HG03460 (cell line): ENCODE measurements around the gene ASB13.
"Not testable (repeated sequence)": the region's sequence is repeated elsewhere in the genome, so short reads cannot be mapped to it uniquely, and the experiment has no call there.

Experiments used
- ATAC-seq: cut with Tn5 transposase; IDR thresholded peaks from one replicate; pipeline ENCODE4 v1.9.1; 2021; ENCODE audit not compliant: unreplicated experiment

ASB13 gene

DNA sequence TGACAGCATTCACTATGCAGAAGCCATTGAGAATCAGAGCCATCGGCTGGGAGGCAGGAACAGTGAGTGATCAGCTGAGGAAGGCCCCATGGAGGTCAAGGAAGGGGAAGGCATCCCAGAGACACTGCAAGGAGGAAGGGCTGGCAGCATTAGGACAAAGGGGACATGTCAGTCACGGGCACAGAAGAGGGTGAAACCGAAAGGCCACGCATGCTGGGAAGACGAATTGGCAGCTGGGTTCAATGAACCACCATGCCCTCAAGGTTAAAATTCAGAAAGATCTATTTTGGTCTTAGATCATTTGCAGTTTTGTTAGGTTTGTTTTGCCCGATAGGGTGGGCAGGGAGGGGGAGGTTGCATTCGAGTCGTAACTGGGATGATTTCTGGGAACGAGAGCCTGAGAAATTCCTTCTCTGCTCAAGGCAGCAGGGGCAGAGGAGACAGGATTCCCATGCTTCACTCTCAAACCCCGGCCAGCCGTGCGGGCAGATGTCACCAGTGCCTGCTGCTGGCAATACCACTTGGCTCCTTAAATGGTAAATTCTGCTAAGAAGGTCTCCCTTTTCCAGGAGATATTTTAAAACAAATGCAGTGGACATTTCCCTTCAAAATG, 57.7 kb downstream of the ASB13 start:
- no peak for ATAC-seq

- no peak for ATAC-seq
Measured at GRCh38 chr10:5607594-5607993, 58.8 kb downstream of the ASB13 start.

- ATAC-seq: no peak
Measured at GRCh38 chr10:5606864-5607263, 59.5 kb downstream of the ASB13 start.

- no peak for ATAC-seq
Measured at GRCh38 chr10:5606321-5606720, 60.1 kb downstream of the ASB13 start.

- ATAC-seq: no peak
Measured at GRCh38 chr10:5604961-5605360, 61.4 kb downstream of the ASB13 start.

- no peak for ATAC-seq
Measured at GRCh38 chr10:5604236-5604925, 62.0 kb downstream of the ASB13 start.

DNA sequence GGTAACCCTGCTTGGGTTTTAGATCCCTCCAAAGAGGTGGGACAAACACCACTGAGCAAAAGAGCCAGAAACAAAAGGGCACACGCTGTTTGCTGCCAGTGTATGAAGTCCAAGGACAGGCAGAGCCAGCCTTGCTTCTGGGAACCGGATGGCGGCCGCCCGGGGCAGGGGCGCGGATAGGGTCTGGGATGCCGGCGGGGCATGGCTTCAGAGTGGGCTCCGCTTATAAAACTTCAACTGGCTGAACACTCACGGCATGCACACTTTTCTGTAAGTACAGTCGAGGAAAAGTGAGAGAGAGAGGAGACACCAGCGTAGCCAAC, 62.6 kb downstream of the ASB13 start:
- no peak for ATAC-seq

- ATAC-seq: no peak
Measured at GRCh38 chr10:5603091-5603847, 63.1 kb downstream of the ASB13 start.

GRCh38 chr10:5601826-5602495, 64.4 kb downstream of the ASB13 start:
- no peak for ATAC-seq

GRCh38 chr10:5600908-5601307, 65.5 kb downstream of the ASB13 start:
- ATAC-seq: no peak

DNA sequence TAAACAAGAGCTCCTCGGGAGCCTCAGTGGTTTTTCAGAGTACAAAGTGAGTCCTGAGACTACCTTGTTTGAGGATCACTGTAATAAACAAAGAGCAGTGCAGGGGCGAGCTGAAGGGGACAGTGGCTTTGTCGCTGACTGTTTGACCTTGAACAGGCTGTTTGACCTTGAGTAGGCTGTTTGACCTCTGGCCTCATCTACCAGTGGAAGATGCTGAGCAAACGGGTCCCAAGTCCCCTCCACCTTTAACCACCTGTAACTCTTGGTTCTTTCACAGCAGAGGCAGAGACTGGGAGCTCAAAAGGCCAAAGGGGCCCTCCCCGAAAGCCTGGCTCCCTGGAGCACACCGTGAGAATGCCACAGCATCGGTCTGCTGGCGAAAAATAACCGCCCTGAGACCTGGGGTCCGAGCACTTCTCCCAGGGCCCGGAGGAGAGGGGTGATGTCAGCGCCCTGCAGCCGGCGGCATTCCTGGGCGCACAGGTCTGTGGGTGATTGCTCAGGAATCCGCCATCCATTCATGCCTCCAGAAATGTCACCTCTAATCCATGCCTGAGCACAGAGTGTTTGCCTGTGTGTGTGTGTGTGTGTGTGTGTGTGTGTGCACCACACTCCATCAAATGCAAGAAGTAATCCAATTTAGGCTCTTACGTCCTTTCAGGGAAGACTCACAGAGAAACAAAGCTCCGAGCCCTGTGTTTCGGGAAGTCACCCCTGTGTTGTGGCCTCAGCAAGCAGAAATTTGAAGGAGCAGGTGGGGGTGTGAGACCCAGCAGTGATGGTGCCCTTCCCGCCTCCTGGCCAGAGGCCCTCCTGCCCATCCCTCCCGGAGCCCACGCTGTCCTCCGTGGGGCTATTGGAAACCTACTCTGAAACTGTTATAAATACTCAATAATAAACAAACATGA, 66.5 kb downstream of the ASB13 start:
- no peak for ATAC-seq

DNA sequence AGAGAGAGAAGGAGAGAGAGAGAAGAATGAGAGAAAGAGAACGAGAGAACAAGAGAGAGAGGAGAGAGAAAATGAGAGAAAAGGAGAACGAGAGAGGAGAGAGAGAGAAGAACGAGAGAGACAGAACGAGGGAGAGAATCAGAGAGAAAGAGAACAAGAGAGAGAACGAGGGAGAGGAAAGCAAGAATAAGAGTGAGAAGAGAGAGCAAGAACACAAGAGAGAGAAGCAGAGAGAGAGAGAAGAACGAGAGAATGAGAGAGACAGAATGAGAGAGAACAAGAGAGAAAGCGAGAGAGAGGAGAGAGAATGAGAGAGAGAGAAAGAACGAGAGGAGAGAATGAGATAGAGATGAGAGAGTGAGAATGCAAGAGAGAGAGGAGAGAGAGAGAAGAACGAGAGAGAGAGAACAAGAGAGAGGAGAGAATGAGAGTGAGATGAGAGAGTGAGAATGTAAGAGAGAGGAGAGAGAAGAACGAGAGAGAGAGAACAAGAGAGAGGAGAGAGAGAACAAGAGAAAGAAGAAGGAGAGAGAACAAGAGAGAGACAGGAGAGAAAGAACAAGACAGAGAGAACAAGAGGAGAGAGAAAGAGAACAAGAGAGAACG, 68.2 kb downstream of the ASB13 start:
- no peak for ATAC-seq

GRCh38 chr10:5596611-5597341, 69.6 kb downstream of the ASB13 start:
- no peak for ATAC-seq

GRCh38 chr10:5595994-5596471, 70.4 kb downstream of the ASB13 start:
- ATAC-seq: no peak

GRCh38 chr10:5595591-5595990, 70.8 kb downstream of the ASB13 start:
- no peak for ATAC-seq

DNA sequence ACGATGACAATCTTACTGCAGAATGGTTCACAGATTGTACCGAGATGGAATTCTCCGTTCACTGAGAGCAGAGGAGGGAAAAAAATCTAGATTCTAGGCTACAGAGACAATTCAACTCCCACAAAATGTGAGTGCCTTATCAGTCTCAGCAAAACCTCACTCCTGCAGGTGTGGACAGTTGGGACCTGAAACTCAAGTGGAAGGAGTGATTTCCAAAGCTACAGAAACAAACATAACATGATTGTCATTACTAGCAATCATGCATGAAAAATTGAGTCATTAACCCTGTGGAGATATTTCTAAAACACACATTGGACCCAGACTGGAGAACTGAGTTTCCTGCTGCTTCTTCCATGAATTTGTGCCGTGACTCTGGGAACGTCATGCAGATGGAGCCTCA, 71.3 kb downstream of the ASB13 start:
- ATAC-seq: no peak

- no peak for ATAC-seq
Measured at GRCh38 chr10:5594271-5595049, 71.9 kb downstream of the ASB13 start.

GRCh38 chr10:5593347-5593746, 73.0 kb downstream of the ASB13 start:
- ATAC-seq: not testable (repeated sequence)

GRCh38 chr10:5592070-5592469, 74.3 kb downstream of the ASB13 start:
- no peak for ATAC-seq
